WTC11 (cell line): Measurements from ENCODE around the gene OTUD7B.
A peak's percentile ranks its signal among the peaks of the same experiment; 100 is the strongest.

Source experiments
- CTCF ChIP-seq: fragments of 200-600 bp; IDR thresholded peaks from 2 replicates; pipeline ENCODE4 v1.8.0; 2022; ENCODE audit warnings: antibody characterized with exemption
- TCF7 ChIP-seq: sonication (generic); formaldehyde crosslinking; IDR thresholded peaks from 2 replicates; pipeline ENCODE4 v1.8.0; 2022; ENCODE audit warnings: mild to moderate bottlenecking, low read depth, missing genetic modification reagents, moderate library complexity
- USF2 ChIP-seq: sonication (generic); formaldehyde crosslinking; IDR thresholded peaks from 2 replicates; pipeline ENCODE4 v1.8.1; 2023; ENCODE audit warnings: mild to moderate bottlenecking, missing genetic modification reagents, moderate library complexity
- ZNF121 ChIP-seq: sonication (generic); formaldehyde crosslinking; IDR thresholded peaks from 2 replicates; pipeline ENCODE4 v1.8.0; 2023; ENCODE audit warnings: missing genetic modification reagents
- ZNF423 ChIP-seq: fragments of 250-450 bp; sonication (Bioruptor Pico); IDR thresholded peaks from 2 replicates; pipeline ENCODE4 v2.1.2; 2022; ENCODE audit warnings: mild to moderate bottlenecking, moderate library complexity
- TF ChIP-seq, protein P1 (sequence below): sonication (generic); formaldehyde crosslinking; IDR thresholded peaks from 2 replicates; pipeline ENCODE4 v1.8.1; 2022; ENCODE audit warnings: low read depth, mild to moderate bottlenecking, moderate library complexity, missing genetic modification reagents, borderline replicate concordance

- TF ChIP-seq ZNF121 (CRISPR knock-in tag) = no peak
- TF ChIP-seq CTCF = no peak
- TF ChIP-seq ZNF423 (CRISPR knock-in tag) = no peak
- TF ChIP-seq, protein P1, sequence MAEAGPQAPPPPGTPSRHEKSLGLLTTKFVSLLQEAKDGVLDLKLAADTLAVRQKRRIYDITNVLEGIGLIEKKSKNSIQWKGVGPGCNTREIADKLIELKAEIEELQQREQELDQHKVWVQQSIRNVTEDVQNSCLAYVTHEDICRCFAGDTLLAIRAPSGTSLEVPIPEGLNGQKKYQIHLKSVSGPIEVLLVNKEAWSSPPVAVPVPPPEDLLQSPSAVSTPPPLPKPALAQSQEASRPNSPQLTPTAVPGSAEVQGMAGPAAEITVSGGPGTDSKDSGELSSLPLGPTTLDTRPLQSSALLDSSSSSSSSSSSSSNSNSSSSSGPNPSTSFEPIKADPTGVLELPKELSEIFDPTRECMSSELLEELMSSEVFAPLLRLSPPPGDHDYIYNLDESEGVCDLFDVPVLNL = no peak
- no peak for TF ChIP-seq TCF7
- peak; percentile 99 for TF ChIP-seq USF2 (CRISPR knock-in tag)
Observed at GRCh38 chr1:149899460-149900284, 110.9 kb downstream of the OTUD7B start, which contains the start of gene BOLA1.
